Motor neuron (in vitro differentiated cells): Measurements from ENCODE around the gene ITPR2. TPM values are rescaled to one million over a fixed set of nuclear protein-coding genes. Genes with fewer than 3 reads are reported as not detected.

Experiments
- ATAC-seq, 8 experiments: fragments of 200-7000 bp; cut with Tn5 transposase; replicated peaks in 6 of 8; 2 replicates each; pipeline ENCODE4 v1.8.0; 2021; ENCODE audit warnings: mild to moderate bottlenecking in 8 of 8, moderate library complexity in 8 of 8
- H3K27ac ChIP-seq, 2 donors: fragments of 250-450 bp; sonication (Bioruptor Pico); 2 replicates each; pipeline ENCODE4 v1.9.0; 2021; ENCODE audit warnings: antibody characterized with exemption in 2 of 2, mild to moderate bottlenecking in 2 of 2, moderate library complexity in 1 of 2
- H3K4me1 ChIP-seq, 2 donors: fragments of 250-450 bp; sonication (Bioruptor Pico); replicated peaks in 1 of 2; 2 replicates each; pipeline ENCODE4 v1.6.1; 2021; ENCODE audit warnings: antibody characterized with exemption in 2 of 2, mild to moderate bottlenecking in 2 of 2, moderate library complexity in 1 of 2
- H3K4me3 ChIP-seq, 5 donors: fragments of 250-450 bp; sonication (Bioruptor Pico); 2 replicates each; pipeline ENCODE4 v1.9.0; 2021; ENCODE audit warnings: antibody characterized with exemption in 5 of 5, mild to moderate bottlenecking in 5 of 5, moderate library complexity in 4 of 5
- WGBS, 10 experiments: fragments of 450-650 bp; shearing (Covaris generic); methylation state at CpG; one replicate each; pipeline ENCODE4 v1.0.0; 2022; 5-methylcytosine and 5-hydroxymethylcytosine counted together
- in situ Hi-C, 9 experiments: fragments of 400-800 bp; cut with MboI; loops; one replicate each; pipeline ENCODE4 v1.15.0; 2021; ENCODE audit warnings: low sequenced_read_pairs in 9 of 9, low pct_unique_long_range_greater_than_20kb in 2 of 9; ENCODE audit not compliant: unreplicated experiment in 9 of 9
- total RNA-seq, 8 experiments: library from RNA; unstranded; fragments of 300-600 nt; gene quantifications; 2 replicates each; pipeline versions ENCODE4 v1.2.3 to v1.2.4, GENCODE V29; 2022

Gene ITPR2
- total RNA-seq, 8 experiments from 2014 or later = 0.27 to 51.5 (median 11.5) TPM

GRCh38 chr12:26572137-26572536 lies 260.9 kb downstream of the ITPR2 start:
- Histone ChIP-seq H3K4me3 (no peak overlapping the region), H3K27ac (no peak overlapping the region), H3K4me1 (no peaks in the 10 kb centered on the region)
- WGBS, 10 experiments = 0 to 80% (median 34%) methylated on average over 1 of the region's 1 CpG; no CpG with 5 or more reads in 4 of the 10 experiments
- ATAC-seq = peak in 3 of 8 experiments; percentile 74 to 85 (median 77)
- in situ Hi-C loops = no loop called here

- ATAC-seq = peak in 1 of 8 experiments; percentile 68
- no peaks in the 10 kb centered on the region for H3K4me1 ChIP-seq
- in situ Hi-C loops = no loop called here
- no peak overlapping the region for H3K4me3 ChIP-seq
- 47 to 100% (median 88%) methylated on average over 1 to 3 of the region's 3 CpGs; no CpG with 5 or more reads in 2 of the 10 experiments for WGBS, 10 experiments
- no peak overlapping the region for H3K27ac ChIP-seq
Measured at GRCh38 chr12:26571560-26571959, 261.4 kb downstream of the ITPR2 start.

GRCh38 chr12:26567126-26567525 lies 265.9 kb downstream of the ITPR2 start:
- no peaks in the 10 kb centered on the region for H3K4me1 ChIP-seq
- ATAC-seq = no peak
- 6 to 89% (median 63%) methylated on average over 1 to 2 of the region's 2 CpGs; no CpG with 5 or more reads in 3 of the 10 experiments for WGBS, 10 experiments
- H3K4me3 ChIP-seq = no peak overlapping the region
- in situ Hi-C loops = no loop called here
- no peak overlapping the region for H3K27ac ChIP-seq

- Histone ChIP-seq H3K4me3 (no peak overlapping the region), H3K4me1 (no peaks in the 10 kb centered on the region), H3K27ac (no peak overlapping the region)
- no peak for ATAC-seq
- in situ Hi-C loops = no loop called here
- 48 to 93% (median 82%) methylated on average over 1 to 2 of the region's 2 CpGs for WGBS, 10 experiments
Measured at GRCh38 chr12:26566675-26567074, 266.3 kb downstream of the ITPR2 start.

GRCh38 chr12:26566186-26566585 lies 266.8 kb downstream of the ITPR2 start:
- Histone ChIP-seq H3K4me3 (no peak overlapping the region), H3K27ac (no peak overlapping the region), H3K4me1 (no peaks in the 10 kb centered on the region)
- in situ Hi-C loops = no loop called here
- no peak for ATAC-seq

- in situ Hi-C loops = no loop called here
- H3K27ac ChIP-seq = no peak overlapping the region
- no peak overlapping the region for H3K4me3 ChIP-seq
- 53 to 97% (median 70%) methylated on average over 1 to 5 of the region's 5 CpGs for WGBS, 10 experiments
- no peaks in the 10 kb centered on the region for H3K4me1 ChIP-seq
- ATAC-seq = no peak
Measured at GRCh38 chr12:26564391-26564790, 268.6 kb downstream of the ITPR2 start.

- Histone ChIP-seq H3K27ac (no peak overlapping the region), H3K4me3 (no peak overlapping the region), H3K4me1 (no peaks in the 10 kb centered on the region)
- in situ Hi-C loops = no loop called here
- WGBS, 10 experiments = 69 to 100% (median 89%) methylated on average over 1 to 4 of the region's 4 CpGs; no CpG with 5 or more reads in 3 of the 10 experiments
- ATAC-seq = peak in 1 of 8 experiments; percentile 66
Measured at GRCh38 chr12:26563552-26563951, 269.4 kb downstream of the ITPR2 start.

- in situ Hi-C loops = no loop called here
- H3K4me1 ChIP-seq = no peaks in the 10 kb centered on the region
- no peak overlapping the region for H3K4me3 ChIP-seq
- no peak overlapping the region for H3K27ac ChIP-seq
- 83 to 100% (median 97%) methylated on average over 1 to 4 of the region's 4 CpGs; no CpG with 5 or more reads in 6 of the 10 experiments for WGBS, 10 experiments
- ATAC-seq = no peak
Measured at GRCh38 chr12:26557326-26557725, 275.7 kb downstream of the ITPR2 start.

- no peak for ATAC-seq
- Histone ChIP-seq H3K4me1 (no peaks in the 10 kb centered on the region), H3K27ac (no peak overlapping the region), H3K4me3 (no peak overlapping the region)
- in situ Hi-C loops = no loop called here
- 90 to 100% (median 97%) methylated on average over 1 to 4 of the region's 4 CpGs; no CpG with 5 or more reads in 3 of the 10 experiments for WGBS, 10 experiments
Measured at GRCh38 chr12:26556916-26557315, 276.1 kb downstream of the ITPR2 start.

- in situ Hi-C loops = no loop called here
- Histone ChIP-seq H3K4me3 (no peak overlapping the region), H3K4me1 (no peaks in the 10 kb centered on the region), H3K27ac (no peak overlapping the region)
- WGBS, 10 experiments = 80 to 100% (median 94%) methylated on average over 1 to 4 of the region's 4 CpGs; no CpG with 5 or more reads in 4 of the 10 experiments
- ATAC-seq = no peak
Measured at GRCh38 chr12:26555139-26555538, 277.9 kb downstream of the ITPR2 start.

- WGBS, 10 experiments = 40 to 100% (median 85%) methylated on average over 1 to 4 of the region's 4 CpGs
- Histone ChIP-seq H3K4me1 (no peaks in the 10 kb centered on the region), H3K27ac (no peak overlapping the region), H3K4me3 (no peak overlapping the region)
- no peak for ATAC-seq
- in situ Hi-C loops = no loop called here
Measured at GRCh38 chr12:26554332-26554731, 278.7 kb downstream of the ITPR2 start.

GRCh38 chr12:26551385-26551784 lies 281.6 kb downstream of the ITPR2 start:
- Histone ChIP-seq H3K4me3 (no peak overlapping the region), H3K4me1 (no peaks in the 10 kb centered on the region), H3K27ac (no peak overlapping the region)
- in situ Hi-C loops = no loop called here
- ATAC-seq = no peak
- WGBS, 10 experiments = 60 to 100% (median 86%) methylated on average over 1 to 3 of the region's 3 CpGs; no CpG with 5 or more reads in 3 of the 10 experiments

- no peak overlapping the region for H3K27ac ChIP-seq
- in situ Hi-C loops = no loop called here
- no peak for ATAC-seq
- no peak overlapping the region for H3K4me3 ChIP-seq
- WGBS, 10 experiments = 83 to 100% (median 94%) methylated on average over 1 to 2 of the region's 2 CpGs; no CpG with 5 or more reads in 5 of the 10 experiments
- no peaks in the 10 kb centered on the region for H3K4me1 ChIP-seq
Measured at GRCh38 chr12:26548227-26548626, 284.8 kb downstream of the ITPR2 start.

- Histone ChIP-seq H3K4me1 (no peaks in the 10 kb centered on the region), H3K4me3 (no peak overlapping the region), H3K27ac (no peak overlapping the region)
- ATAC-seq = no peak
- in situ Hi-C loops = no loop called here
- 68 to 93% (median 79%) methylated on average over 2 to 3 of the region's 3 CpGs for WGBS, 10 experiments
Measured at GRCh38 chr12:26546535-26547314, 286.3 kb downstream of the ITPR2 start.
